ENCODE data around the gene TXNL1.
"Not testable (repeated sequence)": the region's sequence is repeated elsewhere in the genome, so short reads cannot be mapped to it uniquely, and the experiment has no call there.

TXNL1 gene

GRCh38 chr18:56638232-56639103 is at the start of gene TXNL1:
Gene TXNL1, minus strand, starts transcription at chr18:56638592. Its CDS starts 152 bp downstream, at chr18:56638440.
- DNase-seq (ENCODE audit: low read depth), result peak; percentile 99

- no peak for DNase-seq (ENCODE audit: low read depth)
Measured at GRCh38 chr18:56684277-56684676, 45.9 kb upstream of the TXNL1 start.

DNA sequence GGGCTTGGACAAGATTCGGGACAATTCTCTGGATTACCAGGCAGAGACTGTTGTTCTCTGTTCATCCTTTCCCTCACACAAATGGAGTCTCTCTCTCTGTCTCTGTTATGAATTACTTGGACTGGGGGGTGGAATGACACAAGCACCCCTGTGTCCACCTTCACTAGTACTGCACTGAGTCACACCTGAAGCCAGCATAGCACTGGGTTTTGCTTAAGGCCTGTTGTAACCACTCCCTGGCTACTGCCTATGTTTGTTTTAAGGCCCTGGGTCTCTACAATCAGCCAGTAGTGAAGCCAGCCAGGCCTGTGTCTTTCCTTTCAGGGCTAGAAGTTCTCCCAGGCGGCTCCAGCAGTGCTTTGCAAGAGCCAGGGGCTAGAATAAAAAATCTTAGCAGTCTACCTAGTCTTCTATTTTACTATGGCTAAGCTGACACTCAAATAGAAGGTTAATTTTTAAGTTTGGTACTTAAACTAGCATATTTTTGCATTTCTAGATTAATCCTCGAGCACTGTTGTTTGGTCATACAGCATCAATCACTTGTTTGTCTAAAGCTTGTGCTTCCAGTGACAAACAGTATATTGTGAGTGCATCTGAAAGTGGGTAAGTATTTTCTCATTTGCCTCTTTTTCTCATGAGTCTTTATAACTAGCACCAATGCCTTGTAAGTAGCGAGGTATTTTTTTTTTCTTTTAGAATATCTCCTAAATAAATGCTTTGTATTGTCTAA is 40.6 kb upstream of the TXNL1 start:
- DNase-seq (ENCODE audit: low read depth), result no peak

- DNase-seq (ENCODE audit: low read depth), result no peak
Measured at GRCh38 chr18:56676639-56677038, 38.2 kb upstream of the TXNL1 start.

GRCh38 chr18:56672981-56673380 is 34.6 kb upstream of the TXNL1 start:
- no peak for DNase-seq (ENCODE audit: low read depth)

DNA sequence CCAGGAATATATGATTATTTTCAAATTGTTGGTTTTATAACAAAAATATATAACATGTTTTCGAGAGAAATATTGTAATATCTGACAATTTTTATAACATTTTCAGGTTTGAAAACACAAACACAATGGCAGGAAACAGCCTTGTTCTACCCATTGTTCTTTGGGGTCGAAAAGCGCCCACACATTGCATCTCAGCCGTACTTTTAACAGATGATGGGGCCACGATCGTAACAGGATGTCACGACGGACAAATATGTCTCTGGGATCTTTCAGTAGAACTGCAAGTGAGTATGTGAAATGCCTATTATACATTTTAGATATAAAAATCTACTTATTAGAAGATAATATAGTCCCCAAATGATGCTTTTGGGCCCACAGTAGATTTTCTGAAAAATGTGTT is 34.0 kb upstream of the TXNL1 start:
- no peak for DNase-seq (ENCODE audit: low read depth)

DNA sequence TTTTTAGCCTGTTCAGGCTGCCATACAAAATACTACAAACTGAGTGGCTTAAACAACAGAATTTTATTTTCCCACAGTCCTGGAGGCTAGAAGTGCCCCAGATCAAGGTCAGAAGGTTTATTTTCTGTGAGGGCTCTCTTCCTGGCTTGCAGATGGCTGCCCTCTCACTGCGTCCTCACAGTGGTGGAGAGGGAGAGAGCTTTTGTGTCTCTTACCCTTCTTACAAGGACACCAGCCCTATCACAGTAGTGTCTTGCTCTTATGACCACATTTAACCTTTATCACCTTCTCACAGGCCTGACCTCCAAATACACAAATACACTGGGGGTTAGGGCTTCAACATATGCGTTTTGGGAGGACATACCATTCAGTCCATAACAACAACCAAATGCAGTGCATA is 24.5 kb upstream of the TXNL1 start:
- DNase-seq (ENCODE audit: low read depth), result no peak

DNA sequence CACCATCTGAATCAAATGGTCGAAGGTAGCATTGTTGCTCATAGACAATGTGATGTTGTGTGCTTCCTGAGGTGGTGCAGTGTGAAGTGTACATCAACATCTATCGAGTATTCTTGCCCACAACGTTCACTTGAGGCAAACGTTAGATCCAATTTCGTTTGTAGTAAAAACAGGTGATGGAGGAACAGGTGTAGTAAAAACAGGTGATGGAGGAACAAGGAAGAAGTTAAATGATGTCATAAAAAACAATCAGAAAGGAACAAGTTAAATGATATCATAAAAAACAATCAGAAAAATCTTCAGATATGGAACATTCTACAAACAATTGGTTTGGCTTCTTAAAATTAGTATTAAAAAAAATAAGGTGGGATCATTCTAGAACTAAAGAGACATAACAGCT is 24.1 kb upstream of the TXNL1 start:
- no peak for DNase-seq (ENCODE audit: low read depth)

- DNase-seq (ENCODE audit: low read depth), result no peak
Measured at GRCh38 chr18:56662063-56662408, 23.6 kb upstream of the TXNL1 start.

DNA sequence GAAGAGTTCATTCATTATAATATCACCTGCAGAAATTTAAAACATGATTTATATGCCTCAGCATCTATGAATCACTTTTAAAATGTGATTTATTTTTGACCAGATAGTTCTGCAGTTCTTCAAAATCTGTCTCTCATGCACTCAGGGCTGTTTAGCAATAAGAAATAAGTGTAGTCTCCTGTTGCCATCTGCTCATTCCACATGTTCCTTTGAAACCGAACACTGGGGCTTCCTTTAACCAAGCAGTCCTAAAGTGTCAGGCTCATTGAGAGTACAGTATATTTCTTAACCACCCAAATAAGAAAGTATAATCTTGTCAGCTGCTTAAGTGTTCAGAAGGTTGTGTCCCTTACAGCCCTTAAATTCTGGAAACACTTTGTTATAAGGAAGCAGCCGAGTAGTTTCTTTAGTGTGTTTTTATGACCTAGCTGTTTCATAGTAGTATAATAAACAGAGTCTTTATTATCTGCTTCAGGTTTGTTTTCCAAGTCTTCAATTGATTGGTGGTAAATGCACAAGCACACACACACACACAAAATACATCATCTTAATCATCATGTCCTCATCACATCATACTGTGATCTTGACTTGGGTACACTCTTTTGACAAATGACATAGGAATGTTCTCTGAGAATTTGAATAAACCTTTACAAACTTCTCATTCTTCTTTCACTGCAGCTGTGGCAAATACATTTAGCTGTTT is 23.1 kb upstream of the TXNL1 start:
- no peak for DNase-seq (ENCODE audit: low read depth)

DNA sequence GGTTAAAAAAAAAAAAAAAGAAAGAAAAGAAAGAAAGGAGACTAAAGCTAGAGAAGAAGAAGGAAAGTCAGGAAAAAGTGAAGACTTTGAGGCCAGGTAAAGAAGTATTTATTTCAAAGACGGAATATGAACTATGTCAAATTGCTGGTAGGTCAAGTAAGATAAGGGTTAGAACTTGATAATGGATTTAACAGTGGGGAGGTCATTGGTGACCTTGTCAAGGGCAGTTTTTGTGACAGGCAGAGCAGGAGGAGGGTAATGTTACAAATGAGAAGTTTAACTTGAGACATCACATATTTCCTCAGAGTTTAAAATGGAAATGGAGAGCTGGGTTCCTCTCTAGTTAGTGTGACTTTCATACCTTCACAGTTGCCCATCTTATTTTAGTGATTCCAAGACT is 22.3 kb upstream of the TXNL1 start:
- DNase-seq (ENCODE audit: low read depth), result no peak

- DNase-seq (ENCODE audit: low read depth), result no peak
Measured at GRCh38 chr18:56659111-56659510, 20.7 kb upstream of the TXNL1 start.

- DNase-seq (ENCODE audit: low read depth), result no peak
Measured at GRCh38 chr18:56658261-56658660, 19.9 kb upstream of the TXNL1 start.

DNA sequence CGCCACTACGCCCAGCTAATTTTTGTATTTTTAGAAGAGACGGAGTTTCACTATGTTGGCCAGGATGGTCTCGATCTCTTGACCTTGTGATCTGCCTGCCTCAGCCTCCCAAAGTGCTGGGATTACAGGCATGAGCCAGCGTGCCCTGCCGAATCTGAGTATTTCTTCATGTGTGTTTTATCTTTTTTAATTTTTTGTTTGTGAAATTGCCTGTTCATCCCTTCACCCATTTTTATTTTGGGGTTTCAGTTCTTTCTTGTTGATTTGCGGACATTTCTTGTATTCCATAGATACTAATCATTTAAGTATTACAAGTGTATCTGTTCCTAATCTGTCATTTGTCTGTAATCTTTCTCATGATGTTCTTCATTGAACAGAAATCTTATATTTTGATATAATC is 15.9 kb upstream of the TXNL1 start:
- not testable (repeated sequence) for DNase-seq (ENCODE audit: low read depth)

DNA sequence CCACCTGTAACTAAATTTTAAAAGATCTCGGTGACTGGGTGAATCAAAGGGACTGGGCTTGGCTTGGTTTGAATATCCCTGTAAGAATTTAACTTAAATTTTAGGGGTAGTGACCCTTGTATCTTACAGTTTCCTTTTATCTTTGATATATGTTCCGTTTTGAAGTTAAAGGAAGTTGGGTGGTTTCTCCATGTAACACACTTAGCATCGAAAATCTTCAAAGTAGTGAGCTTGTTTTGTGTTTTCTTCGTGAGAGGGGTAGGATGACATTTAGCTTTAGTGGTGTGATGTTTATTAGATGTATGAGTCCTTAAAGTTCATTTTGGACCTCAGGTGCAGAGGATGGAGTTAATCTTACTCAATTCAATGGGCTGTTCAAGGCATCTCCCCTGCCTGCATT is 14.4 kb upstream of the TXNL1 start:
- no peak for DNase-seq (ENCODE audit: low read depth)

DNA sequence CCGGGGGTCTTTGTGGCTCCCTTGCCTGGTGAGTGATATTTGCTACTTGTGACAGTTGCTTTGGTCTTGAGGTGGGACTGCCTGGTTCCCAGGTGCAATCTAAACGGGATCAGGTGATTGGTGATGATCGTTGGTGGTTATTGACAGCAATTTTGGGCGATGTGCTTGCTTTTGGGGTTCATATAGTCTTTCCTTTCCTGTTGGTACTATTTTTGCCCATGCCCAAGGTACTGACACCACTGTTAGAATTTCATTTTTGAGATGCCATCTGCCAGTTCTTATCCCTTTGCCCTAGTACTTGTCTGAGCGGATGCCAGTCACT is 13.3 kb upstream of the TXNL1 start:
- no peak for DNase-seq (ENCODE audit: low read depth)

DNA sequence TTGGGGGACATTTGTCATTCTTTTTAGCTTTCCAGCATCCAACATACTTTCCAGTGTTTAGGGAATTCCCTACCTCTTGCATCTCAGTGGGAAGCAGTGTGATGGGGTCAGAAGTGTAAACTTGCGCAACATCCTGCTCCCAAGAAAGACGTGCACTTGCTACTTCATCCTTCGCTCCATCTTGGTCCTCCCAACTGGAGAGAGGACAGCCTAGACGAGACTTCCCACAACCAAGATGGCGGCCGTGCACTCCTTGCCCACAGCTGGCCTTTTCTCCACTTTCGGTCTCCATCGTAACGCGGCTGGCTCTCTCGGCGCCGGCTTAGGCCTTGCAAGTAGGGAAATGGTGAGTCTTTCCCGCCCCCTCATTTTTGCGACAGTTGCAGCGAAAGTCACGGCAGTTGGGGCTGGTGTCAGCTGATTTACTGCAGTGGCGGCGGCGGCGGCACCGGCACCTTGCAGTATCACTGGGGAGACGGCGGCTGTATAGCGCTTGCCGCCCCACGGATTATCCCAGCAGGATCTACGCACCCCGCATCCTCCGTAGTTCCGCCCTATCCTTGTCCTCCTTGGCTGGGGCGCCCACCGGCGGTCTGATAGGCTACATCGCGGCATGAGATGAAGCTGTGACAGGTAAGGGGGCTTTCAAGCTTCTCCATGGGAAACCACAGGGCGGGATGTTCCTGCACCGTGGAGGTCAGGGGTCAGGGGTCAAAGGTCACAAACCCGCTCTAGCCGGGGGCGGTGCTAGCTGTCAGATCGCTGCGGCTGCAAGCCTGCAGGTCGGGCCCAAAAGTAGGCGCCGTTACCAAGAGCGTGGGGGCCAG is 12.8 kb upstream of the TXNL1 start, which contains the start of gene WDR7:
TSS of gene WDR7 (plus strand) at position 416 of the 827 bp plus-strand sequence. CDS start 21,157 bp downstream, outside the sequence.
- peak; percentile 89 for DNase-seq (ENCODE audit: low read depth)

DNA sequence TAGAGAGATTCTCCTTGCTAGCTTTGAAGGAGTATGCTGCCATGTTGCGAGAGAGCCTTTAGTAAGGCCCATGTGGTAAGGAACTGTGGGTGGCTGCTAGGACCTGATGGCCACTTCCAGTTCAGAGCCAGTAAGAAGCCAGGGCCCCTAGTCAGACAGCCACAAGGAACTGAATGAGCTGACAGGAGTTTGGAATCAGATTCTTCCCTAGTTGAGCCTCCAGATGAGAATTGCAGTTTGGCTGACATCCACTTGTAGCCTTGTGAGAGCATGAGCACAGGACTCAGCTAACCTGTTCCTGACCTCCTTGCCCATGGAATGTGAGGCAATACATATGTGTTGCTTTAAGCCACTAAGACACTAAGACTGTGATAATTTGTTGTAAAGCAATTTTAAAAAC is 11.6 kb upstream of the TXNL1 start:
- DNase-seq (ENCODE audit: low read depth), result no peak

- no peak for DNase-seq (ENCODE audit: low read depth)
Measured at GRCh38 chr18:56647951-56648893, 9.8 kb upstream of the TXNL1 start.

DNA sequence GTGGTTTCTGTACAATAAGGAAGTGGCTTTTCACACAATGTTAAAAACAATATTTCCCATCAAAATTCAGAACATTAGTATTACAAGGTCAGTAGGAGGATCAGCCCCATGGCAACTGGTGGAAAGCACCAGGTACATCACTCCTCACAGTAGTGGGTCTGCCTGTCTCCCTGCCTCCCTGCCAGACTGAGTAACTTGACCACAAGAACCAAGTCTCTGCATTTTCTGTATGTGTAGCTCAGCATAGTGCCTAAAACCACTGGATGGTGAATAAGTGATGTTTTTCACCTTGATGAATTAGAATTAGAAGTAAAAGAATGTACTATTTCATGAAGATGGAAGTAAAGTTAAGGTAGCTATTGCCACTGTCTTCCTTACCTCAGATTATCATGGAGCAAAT is 8.7 kb upstream of the TXNL1 start:
- no peak for DNase-seq (ENCODE audit: low read depth)
